NCI-H2196 treated with DMSO at 0.1 percent for 48 hours (cell line): ENCODE data around the gene IGFBP7.

ENCODE experiments used
- DNase-seq: peaks from one replicate; lab custom pipeline; 2025; ENCODE audit not compliant: unreplicated experiment; lab: John Stamatoyannopoulos, UW

IGFBP7 gene

DNA sequence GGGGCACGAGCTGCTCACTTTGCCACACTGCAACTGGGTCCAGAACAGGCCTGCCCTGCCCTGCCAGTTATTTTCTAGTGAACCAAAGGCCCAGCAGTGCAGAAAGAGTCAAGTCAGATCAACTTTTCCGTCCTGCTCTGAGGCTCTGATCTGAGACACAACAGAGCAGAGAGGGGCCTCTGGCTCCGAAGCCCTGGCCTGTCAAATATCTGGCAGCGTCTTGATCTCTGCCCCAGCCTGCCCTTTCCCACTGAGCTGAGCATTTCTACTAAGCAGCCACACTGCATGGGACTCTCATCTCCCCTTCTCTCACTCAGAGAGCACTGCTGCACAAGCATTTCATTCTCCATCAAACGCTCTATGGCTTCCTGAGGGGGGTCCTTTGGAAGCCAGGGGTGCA is 11.8 kb downstream of the IGFBP7 start:
- no peak for DNase-seq

DNA sequence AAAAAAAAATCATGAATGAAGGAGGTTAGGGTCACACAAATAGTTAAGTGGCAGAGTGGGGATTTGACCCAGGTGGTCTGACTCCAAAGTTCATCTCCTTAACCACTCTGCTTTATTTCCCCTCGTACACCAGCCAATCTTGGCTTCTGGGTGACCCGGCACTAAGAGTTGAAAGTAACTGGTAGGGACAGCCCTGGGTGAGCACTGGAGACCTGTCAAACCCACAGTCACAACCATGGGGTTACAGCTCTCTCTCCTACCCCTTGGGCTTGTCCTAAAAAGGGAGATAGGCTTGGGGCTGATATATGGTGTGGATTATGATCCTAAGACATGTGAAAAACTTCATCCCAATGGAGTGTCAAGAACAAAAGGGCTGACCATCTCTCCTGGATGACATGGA is 12.5 kb downstream of the IGFBP7 start:
- DNase-seq, result no peak

DNA sequence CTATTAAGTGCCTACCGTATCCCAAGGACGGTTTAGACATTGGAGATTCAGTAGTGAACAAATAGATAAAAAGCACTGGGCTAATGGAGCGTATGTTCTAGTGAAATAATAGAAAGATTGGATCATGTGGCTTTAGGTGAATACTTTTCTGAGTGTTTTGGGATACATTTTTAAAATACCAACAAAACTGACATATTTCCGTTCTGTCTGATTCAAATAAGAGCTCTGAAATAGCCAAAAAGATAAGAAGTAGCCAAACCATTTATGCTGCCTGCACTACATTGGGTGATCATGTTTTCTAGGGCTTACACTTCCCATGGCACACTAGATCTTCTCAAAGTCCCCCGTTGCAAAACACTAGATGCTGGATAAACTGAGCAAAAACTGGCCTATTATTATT is 14.2 kb downstream of the IGFBP7 start:
- DNase-seq, result no peak

DNA sequence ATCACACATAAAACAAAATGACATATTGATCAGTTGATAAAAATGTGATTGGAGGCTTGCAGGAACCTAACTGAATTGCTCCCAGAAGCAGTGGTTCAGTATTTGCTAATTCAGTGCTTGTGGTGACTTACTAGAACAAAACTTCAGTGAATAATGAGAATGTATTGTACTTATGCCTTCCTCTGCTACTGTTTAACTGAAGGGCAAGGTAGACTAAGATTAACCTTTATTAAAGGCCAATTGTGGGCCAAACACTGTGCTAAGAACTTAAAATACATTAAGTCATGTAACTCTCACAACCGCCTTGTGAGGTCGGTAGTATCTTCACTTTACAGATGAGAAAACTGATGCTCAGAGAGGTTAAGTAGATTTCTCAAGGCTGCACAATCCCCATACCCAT is 14.9 kb downstream of the IGFBP7 start:
- DNase-seq, result no peak

DNA sequence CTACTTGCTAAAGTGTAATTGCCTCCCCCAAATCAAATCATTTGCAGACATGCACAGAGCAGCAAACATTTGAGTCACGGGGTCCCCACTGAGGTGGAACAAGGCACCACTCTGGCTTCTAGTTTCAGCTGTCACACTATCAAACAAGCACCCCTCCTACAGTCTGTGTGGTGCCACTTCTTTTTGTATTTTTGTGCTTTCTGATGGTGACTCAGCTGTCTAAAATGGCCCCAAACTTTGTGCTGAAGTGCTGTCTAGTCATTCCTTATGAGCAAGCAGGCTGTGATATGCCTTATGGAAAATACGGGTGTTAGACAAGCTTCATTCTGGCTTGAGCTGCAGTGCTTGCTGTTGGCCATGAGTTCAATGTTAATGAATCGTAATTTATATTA is 15.4 kb downstream of the IGFBP7 start:
- no peak for DNase-seq

DNA sequence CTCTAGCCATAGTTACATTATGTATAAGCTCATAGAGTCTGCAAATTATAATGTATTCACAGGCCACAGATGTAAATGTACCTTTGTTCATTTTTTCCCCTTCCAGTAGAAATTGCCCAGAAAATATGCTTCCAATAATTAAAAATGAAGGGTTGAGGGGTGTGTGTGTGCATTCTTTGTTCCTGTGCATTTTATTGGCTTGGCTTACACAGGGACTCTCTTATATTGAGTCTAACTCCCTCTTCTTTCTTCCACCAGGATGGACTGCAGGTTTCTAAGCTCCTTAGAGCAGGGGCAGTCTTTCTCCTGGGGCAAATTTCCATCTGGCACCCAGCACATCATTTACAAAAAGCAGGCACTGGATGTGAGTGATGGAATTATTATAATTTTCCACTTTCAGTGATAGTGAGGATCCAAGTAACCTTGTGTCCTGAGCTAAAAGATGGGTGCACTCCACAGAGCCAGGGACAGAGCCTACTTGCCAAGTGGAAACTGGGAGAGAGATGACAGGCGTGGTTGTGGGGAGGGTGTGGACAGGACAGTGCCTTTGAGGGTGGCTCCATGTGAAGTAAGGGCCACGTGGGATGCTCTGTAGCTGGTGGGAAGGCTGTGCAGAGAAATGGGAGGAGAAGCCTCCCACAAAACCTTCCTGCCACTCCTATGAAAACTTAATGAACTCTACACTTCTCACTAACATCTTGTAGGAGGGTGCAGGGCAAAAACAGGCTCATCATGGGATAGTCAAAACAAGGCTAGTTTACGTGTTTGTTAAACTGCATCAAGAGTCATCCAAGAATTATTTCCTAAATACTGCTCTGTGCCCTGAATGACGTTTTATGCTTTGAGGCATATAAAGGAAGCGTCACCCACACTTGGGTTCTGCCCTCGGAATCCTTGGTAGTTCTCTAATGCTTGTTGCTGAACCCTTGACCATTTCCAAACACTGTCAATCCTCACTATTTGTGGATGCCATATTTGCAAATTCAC is 16.0 kb downstream of the IGFBP7 start:
- DNase-seq, result no peak

DNA sequence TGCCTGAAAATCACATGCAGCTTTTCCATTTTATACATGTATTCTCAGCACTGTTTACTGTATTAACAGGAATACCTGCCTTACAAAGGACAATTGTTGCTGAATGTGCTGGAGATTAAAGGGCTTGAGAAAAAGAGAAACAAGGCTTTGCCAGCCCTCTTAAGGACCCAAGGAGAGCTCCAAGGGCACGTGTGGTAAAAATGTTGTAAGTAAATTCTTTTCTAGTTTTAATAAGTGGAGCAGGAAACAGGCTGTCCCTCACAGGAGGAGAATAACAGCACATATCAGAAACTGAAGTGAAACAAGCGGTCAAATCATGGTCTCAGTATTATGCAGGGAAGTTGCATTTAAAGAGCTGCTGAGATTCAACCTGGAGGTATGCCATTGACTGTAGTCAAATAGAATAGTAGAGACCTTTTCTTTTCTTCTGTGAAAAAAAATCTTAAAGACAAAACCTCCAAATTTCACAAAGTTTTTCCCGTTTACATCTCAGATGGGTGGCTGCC is 18.5 kb downstream of the IGFBP7 start:
- no peak for DNase-seq

DNA sequence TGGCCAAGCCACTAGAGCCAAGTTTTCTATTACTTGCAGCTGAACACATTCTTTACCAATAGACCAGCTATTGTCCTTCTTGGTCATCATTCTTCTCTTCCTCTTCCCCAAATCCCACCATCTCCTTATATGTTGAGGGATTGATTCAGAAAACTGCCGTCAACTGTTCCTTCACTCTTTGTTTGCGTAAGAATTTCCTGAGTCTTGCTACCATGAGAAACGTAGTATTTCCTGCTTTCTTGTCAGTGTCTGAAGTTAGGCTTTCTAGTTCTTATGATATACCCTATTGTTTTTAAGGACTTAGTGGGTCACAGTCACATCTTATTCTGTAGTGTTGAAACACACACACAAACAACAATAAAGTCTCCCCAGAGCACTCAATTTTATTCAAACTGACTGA is 20.1 kb downstream of the IGFBP7 start:
- DNase-seq, result no peak

DNA sequence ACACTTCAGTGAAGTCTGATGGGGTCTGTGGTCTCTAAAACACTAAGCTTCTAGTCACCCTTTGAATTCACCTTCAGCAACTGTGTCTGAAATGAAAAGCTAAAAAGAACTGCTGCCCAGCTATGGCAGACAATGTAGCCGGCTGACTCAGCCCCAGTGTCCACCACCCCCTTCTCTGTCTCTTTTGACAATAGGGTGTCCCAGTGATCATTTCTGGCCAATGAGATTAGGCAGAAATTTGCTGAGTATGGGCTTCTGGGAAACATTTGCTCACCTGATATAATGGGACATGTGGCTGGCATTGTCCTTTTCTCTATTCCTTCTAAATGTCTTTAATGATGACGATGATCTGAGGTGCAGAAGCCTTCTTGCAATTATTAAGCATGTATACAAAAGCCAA is 20.6 kb downstream of the IGFBP7 start:
- no peak for DNase-seq

DNA sequence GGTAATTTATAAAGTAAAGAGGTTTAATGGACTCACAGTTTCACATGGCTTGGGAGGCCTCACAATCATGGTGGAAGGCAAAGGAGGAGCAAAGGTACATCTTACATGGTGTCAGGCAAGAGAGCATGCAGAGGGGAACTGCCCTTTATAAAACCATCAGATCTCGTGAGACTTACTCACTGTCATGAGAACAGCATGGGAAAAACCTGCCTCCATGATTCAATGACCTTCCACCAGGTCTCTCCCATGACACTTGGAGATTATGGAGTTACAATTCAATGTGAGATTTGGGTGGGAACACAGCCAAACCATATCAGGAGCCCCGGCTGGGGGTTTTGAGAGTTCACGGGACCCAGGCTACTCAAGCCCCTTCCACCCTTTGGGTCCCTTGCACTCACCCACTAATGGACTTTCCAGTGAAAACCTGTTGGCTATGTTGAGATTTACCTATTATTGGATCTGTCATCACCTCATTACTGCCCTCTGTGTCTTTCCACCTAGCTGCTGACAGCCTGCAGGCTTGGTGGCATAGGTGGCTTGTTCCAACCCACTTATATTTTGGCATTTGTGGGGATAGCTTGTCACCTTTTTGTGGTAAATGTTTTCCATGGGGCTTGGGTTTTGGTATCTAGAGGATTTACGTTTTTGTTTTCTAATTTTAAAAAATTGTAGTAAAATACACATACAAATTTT is 24.0 kb downstream of the IGFBP7 start:
- DNase-seq, result no peak

DNA sequence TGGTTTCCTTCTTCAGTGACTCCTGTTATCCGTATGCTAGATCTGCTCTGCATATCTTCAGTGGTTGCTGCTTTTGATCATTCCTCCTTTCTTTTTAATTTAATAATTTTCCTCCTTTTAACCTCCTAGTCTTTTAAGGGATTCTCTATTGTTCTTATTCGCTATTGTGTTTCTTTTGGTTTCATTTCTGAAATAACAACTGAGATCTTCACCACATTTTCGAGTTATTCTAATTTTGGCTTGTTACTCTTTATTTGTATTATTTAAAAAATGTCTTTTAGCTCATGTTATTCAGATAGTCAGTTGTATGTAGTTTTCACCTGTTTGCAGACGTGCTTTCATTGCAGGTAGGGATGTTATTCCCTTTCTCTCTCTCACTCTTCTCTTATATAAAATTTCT is 24.9 kb downstream of the IGFBP7 start:
- DNase-seq, result no peak

DNA sequence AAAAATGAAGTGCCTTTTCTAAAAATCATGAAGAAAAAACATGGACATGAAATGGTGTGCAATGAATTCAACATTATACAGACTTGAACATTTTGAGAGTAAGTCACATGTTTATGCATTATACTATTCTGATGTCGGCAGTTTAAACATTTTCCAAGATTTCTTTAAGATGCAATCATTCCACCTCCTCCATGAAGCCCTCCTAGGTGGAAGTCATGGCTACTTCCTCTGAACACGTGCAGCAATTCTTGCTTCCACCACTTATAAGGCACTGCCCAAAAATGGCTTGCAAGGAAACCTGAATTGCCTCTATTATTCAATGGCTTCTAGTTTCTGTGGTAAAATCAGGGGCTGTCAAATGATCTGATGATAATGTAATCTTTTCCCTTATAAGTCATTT is 25.8 kb downstream of the IGFBP7 start:
- no peak for DNase-seq

DNA sequence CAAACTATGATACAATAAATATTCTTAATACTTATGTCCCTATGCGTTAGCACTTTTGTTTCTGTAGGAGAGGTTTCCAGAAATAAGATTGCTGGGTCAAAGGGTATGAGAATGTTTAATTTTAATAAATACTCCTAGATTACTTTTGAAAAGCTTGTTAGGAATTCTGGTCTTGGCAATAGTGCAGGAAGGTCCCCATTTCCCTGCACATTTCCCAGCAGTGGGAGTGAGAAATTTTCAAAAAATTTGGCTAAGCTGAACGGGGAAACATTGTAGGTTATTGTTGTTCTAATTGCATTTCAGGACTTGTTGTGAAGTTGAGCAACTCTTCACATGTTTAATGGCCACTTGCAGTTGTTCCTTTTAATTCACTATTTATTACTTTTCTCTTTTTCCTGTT is 27.1 kb downstream of the IGFBP7 start:
- no peak for DNase-seq

DNA sequence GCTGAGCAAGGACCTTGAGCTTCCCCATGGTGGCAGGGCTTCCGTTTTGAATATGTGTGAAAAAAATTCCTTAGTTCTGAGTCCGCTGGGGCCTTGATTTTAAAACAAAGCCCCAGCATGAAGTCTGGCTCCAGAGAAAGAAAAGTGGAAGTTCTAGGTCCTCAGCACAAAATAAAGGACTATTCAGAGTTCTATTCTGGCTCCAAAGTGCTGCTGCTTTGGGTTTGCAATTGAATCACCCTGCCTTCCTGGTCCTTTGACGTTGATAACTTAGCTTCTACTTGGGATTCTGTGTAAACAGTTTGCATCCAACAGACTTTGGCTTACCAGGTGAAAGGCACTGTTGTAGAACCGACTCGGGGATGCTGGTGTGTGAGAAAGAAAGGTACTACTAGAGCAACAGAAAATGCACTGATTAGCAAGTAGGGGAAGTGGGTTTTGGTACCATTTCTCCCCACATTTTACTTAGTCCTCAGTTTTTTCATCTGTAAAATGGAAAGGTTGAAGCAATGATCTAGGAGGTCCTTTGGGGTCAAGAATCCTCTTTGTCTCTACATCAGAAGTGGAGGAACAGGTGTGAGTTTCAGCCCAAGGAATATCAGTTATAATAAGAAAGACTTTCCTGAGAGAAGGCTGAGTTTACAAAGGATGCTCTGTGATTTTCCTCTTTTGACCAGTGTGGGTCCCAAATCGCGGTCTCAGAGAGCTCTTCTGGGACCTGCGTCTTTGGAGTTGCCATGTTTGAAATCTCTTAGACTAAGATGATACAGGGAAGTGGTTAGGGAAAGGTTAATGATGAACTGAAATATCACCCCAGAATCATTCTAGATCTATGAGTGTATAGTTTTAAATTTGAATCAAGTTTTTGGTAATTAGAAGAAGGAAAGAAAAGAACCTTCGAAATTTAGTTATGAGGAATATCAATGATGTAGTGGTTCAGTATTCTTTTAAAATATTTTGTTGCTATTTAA is 28.2 kb downstream of the IGFBP7 start:
- DNase-seq, result no peak

DNA sequence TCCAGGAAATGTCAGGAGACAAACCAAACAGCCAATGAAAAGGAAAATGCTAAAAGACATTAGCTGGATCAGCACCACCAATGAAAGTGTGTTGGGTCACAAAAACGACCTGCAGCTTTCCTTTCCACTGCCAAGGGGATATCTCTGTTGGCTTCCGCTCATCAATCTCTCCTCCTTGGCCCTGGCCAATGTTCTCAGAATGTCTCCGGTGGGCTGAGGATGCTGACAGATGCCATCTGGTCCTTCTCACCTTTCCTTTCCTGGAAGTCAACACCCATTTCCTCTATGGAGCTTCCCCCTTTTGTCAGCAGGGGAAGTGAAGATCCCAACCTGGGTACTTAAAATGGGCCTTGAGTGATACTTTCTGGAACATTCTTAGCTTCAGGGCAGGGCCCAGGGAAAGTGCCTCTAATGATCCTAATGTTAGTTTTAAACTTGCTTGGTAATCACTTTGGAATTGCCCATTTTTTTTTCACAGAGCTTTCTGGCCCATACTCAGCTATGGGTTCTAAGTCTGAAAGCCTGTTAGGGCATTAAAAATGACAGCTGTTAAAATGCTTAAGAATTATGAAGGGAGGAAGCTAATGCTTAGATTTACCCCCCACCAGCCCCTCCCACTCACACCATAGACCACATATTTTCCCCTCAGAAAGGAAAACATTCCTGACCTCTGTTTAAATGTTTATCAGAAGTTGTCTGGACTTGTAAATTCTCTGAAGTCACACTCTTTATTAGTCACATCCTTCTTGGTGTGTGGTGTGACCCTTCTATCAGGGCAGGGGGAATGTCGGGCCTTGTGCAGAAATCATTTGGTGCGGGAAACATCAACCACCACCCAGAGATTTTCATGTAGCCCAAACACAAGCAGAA is 29.2 kb downstream of the IGFBP7 start:
- no peak for DNase-seq

DNA sequence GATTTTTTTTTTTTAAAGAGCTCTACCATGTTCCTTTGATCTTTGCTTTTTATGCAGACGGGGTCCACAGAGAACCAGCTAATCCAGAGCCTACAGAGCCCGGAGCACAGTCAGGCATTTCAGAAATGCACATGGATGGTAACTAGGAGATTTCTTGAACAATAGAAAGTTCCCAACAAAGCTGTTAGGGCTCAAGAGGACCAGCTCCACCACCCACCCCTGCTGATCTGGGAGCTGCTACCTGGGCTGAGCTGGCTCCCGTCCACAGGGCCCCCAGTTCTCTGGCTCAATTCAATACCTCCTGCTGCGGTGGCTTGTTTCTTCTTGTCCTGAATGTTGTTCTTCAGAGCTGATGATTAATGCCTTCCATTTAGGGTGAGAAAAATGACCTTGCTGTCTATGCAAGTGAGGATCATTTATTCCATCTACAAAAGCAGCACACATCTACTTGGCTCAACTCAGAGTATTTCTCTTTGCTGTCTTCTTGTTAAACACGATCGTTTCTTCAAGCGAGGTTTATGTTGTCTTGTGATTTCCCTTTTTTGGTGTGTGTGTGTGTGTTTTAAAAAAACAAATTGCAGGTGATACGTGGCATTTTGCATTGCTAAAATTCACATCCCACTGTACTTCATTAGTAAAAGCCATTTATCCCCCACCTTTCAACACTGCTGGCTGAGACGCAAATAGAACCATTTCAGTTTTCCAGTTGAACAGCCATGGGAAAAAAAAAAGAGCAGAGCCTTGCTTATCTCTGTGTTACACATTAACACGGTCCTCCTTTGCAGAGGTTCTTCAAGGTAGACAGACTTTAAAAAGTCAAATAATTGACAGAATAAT is 31.3 kb downstream of the IGFBP7 start:
- DNase-seq, result no peak

DNA sequence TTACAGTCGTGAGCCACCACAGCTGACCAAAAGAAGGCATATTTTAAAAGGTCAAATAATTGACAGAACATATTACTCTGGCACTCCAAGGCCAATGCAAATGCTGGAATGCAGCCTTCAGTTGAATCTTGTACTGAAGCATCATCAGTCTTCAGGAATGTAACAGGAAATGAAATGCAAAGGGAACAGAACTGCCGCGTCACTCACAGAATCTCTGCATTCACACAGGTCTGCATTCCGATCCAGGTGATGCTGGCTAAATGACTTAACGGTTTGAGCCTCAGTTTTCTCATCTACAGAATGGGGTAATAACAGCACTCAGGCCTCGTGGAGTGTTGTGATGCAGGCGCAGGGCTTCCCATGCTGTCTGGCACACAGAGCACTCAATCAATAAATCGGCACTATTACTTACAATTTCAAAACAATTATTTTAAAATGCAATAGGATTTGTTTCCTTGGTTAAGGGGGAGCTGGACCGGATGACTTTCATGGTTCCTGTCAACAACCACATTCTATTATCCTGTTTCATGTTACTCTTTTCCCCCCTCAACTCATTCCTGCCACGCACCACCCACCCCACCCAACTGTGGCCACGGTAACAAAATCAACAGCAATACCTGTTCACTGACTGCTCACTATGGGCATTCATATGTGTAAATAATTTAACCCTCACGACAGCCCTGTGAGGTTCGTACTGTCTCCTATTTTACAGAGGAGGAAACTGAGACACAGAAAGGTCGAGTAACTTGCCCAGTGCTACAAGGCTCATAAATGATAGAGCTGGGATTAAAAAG is 32.4 kb downstream of the IGFBP7 start:
- DNase-seq, result no peak

DNA sequence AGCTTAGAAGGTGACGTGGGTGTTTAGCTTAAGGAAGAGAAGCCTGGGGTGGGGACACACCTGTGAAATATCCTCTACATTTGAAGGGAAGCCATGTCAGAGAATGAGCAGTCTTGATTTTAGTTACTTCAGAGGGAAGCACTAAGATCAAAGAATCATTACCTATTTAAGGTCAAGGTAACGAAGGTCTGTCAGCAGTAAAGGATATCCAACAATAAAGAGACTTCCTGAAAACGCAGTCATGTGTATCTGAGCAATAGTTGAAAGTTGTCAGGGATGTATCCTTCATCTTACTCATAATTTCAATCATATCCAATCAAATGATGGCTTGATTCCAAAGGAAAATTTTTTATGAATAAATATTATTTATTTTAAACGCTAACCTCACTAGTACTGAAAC is 33.5 kb downstream of the IGFBP7 start:
- DNase-seq, result no peak
